HG03432 (cell line): ENCODE results near the gene BRINP1.
A peak's percentile ranks its signal among the peaks of the same experiment; 100 is the strongest.

Experiments
- ATAC-seq: cut with Tn5 transposase; IDR thresholded peaks from one replicate; pipeline ENCODE4 v1.9.1; 2021; ENCODE audit warnings: mild to moderate bottlenecking, moderate library complexity; ENCODE audit not compliant: unreplicated experiment

Gene BRINP1

GRCh38 chr9:119349351-119349825 lies 19.8 kb downstream of the BRINP1 start:
- ATAC-seq, result no peak

GRCh38 chr9:119343059-119343990 lies 25.9 kb downstream of the BRINP1 start:
- ATAC-seq, result no peak

GRCh38 chr9:119339056-119339455 lies 30.2 kb downstream of the BRINP1 start:
- no peak for ATAC-seq

DNA sequence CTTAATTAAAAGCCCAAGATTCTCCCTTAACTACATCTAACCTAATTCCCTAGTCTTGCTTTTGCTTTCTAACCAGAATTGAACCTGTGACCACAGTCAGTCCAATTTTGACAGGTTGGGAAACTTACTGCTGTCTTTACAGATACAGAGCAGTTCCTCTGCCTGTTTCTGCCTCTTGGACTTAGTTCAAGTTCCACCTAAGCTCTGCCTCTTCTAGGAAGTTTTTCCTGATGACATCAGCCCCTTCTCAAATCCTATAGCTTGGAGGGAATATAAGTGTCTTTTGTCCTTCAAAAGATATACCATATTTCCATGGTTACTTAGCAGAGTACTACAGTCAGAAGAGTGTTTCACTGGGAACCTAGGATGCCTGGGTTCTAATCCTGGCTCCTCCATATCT lies 31.7 kb downstream of the BRINP1 start:
- no peak for ATAC-seq

DNA sequence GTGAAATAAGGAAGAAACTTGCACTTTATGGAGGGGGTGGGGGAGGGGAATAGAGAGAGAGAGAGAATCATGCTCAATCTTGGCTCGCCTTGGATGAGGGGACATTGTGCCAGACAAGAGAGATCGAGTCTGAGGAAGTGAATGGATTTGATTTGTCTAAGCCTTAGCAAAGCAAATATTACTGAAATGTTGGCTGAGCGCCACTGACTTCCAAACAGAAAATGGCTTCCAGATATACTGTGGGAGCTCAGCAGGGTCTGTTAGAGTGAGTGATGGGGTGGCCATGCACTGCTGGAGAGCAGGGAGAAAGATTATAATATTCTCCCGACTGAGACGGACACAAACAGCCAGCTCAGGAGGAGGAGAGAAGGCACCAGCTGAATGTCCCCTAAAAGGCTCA lies 34.5 kb downstream of the BRINP1 start:
- ATAC-seq, result no peak

DNA sequence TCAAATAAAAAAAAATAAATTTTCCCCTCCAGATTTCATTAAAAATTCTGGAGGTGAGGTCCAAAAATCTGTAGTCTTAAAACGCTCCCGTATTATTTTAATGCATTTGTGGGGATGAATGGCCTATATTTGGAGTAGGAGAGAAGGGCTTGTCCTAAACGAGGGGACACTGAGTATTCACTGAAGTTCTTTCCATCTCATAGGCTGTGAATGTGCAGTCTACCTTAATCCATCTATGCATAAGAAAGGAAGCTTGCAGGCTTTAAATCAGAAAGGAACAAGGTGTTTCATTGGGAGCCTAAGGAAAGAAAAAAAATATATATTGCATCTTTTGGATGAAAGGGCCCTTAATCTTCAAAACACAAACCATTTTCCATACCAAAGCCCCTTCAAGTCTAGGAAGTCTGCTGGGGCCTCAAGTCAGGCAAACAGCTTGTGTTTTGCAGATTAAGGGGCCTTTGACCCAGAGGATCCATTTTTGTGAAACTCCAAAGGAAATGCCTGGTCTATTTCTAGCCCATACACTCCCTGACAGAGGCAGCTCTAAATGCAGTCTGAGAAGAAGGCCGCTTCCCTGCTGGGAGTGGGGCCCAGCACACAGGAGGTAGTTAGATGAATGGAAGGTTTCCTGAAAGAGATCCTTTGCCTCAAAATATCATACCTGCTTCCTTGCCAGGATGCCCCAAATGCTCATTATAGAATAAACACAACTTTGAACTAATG lies 35.6 kb downstream of the BRINP1 start:
- no peak for ATAC-seq

- ATAC-seq, result no peak
Measured at GRCh38 chr9:119332522-119332921, 36.7 kb downstream of the BRINP1 start.

DNA sequence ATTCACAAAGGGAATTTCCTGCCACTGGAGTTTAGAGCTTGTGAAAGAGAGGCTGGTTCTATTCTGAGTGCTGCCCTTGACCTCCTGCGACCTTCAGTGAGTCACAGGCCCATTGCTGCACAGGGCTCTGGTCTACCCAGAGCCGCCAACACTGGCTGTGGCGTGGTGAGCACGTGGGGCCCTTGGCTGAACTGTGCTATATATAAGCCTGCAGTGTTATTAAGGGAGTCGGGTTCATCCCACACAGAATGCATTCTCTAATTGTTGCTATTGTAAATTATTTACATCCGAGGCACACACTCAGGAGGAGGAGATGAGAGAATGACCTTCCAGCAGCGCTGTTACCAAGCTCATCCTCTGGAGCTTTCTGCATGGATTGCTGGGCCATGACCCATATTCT lies 47.1 kb downstream of the BRINP1 start:
- ATAC-seq, result no peak

DNA sequence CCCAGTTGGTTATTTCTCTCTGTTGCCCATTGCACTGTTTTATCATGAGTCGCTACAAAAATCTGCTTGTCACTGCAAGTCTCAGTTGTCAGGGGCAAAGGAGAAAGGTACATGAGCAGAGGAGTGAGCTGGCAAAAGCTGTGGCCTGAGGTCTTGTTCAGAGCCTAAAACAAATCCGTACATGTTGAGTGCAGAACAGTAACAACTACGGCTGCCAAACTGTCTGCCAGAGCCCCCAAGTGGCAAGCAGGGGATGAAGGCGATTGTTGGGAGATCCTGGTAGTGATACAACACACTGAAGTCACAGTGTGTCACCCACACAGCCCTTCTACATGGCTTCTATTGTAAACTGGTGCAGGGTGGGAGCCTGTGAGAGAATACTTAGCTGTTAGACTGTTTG lies 50.9 kb downstream of the BRINP1 start:
- ATAC-seq, result no peak

GRCh38 chr9:119313846-119314245 lies 55.4 kb downstream of the BRINP1 start:
- no peak for ATAC-seq

GRCh38 chr9:119310741-119311140 lies 58.5 kb downstream of the BRINP1 start:
- no peak for ATAC-seq

DNA sequence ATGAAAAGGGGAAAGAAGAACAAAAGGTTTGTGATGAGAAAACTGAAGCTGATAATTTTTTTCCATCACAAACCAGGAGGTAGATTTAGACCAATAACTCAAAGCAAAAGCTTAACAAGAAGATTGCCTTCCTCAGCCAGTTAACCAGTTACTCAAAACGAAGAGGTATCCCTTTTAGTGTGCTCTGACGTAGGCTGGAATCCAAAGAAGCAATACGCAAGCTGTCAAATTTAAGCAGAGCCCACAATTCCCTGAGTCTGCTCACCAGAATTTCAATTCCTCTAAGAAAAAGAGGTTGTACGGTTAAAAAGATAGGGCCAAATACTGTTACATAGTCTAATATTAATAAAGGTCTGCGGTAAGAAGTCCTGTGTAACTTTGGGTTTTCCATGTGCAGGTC lies 61.8 kb downstream of the BRINP1 start:
- ATAC-seq, result no peak

DNA sequence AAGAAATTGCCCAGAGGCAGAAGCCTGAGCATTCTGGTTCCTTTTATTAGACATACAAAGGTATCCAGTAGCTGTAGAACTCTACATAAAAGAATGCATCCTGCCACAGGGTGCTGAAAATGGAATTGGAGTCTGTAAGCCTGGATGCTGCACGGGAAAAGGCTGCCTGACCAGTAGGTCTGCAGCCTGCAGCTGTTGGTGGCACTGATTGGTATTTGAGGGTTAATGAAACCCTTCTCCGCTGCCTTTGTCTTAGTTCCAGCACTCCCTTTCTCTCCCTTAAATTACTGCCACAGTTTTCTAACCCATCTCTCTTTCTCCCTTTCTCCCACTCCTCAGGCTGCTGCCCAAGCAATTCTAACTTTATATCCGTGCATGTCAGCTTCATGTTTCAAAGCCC lies 64.7 kb downstream of the BRINP1 start:
- ATAC-seq, result no peak

GRCh38 chr9:119302988-119303698 lies 66.1 kb downstream of the BRINP1 start:
- no peak for ATAC-seq

DNA sequence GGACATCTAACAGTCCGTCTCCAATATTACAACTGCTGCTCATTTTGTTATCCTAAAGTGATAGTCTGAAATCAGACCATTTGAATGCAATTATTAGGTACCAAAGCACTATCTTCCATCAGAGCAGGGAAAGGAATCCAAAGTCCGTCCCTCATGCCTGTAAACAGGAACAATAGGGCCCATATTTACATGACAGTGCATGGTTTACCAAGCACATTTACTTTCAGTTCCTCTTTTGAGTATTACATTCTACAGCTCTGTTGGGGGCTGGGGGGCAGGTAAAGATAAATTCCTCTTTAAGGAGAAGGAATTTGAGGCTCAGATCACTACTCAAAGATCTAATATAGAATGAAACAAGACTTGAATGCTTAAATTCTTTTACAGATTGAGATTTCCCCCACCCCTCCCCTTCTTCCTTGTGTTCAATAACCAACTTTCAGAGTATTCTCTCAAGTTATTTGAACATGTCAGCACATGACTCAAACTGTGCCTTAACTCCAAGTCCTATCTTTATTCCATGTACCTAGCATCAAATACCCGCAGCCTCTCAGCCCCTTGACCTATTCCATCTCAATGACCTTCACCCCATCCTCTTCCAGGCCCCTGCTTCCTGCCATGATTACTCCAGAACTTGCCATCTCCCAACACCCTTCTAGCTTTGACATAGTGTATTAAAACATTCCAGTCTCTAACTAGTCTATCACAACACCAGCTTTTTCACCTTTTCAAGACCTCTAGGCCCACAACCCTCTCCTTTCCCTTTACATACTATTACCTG lies 71.0 kb downstream of the BRINP1 start:
- peak; percentile 95 for ATAC-seq

- no peak for ATAC-seq
Measured at GRCh38 chr9:119291554-119291953, 77.7 kb downstream of the BRINP1 start.

GRCh38 chr9:119289740-119290433 lies 79.3 kb downstream of the BRINP1 start:
- peak; percentile 84 for ATAC-seq

- no peak for ATAC-seq
Measured at GRCh38 chr9:119284587-119285337, 84.5 kb downstream of the BRINP1 start.

GRCh38 chr9:119284118-119284517 lies 85.1 kb downstream of the BRINP1 start:
- ATAC-seq, result no peak
